Stimulated activated naive CD4-positive, alpha-beta T cell treated with Interleukin-2 at 50 U/mL for 16 hours (primary cell): ENCODE data around the gene TRABD2A.

Experiments
- DNase-seq: peaks from one replicate; lab custom pipeline; 2025; lab: John Stamatoyannopoulos, UW

Gene TRABD2A

GRCh38 chr2:84850471-84850870, 30.4 kb downstream of the TRABD2A start:
- no peak for DNase-seq

- peak; percentile 21 for DNase-seq
Observed at GRCh38 chr2:84849271-84849952, 31.5 kb downstream of the TRABD2A start.

- no peak for DNase-seq
Observed at GRCh38 chr2:84847326-84848050, 33.4 kb downstream of the TRABD2A start.

- no peak for DNase-seq
Observed at GRCh38 chr2:84846741-84847142, 34.1 kb downstream of the TRABD2A start.

GRCh38 chr2:84846041-84846663, 34.7 kb downstream of the TRABD2A start:
- DNase-seq: no peak

GRCh38 chr2:84844141-84844540, 36.7 kb downstream of the TRABD2A start:
- DNase-seq: no peak

GRCh38 chr2:84841577-84841976, 39.3 kb downstream of the TRABD2A start:
- DNase-seq: no peak

- no peak for DNase-seq
Observed at GRCh38 chr2:84840306-84840705, 40.6 kb downstream of the TRABD2A start.

- DNase-seq: no peak
Observed at GRCh38 chr2:84839851-84840250, 41.0 kb downstream of the TRABD2A start.

- no peak for DNase-seq
Observed at GRCh38 chr2:84838434-84839145, 42.3 kb downstream of the TRABD2A start.

GRCh38 chr2:84836215-84836614, 44.7 kb downstream of the TRABD2A start:
- no peak for DNase-seq

- no peak for DNase-seq
Observed at GRCh38 chr2:84833481-84834150, 47.3 kb downstream of the TRABD2A start.

- DNase-seq: no peak
Observed at GRCh38 chr2:84832772-84833461, 48.0 kb downstream of the TRABD2A start.

- DNase-seq: no peak
Observed at GRCh38 chr2:84830758-84831500, 50.0 kb downstream of the TRABD2A start.

- no peak for DNase-seq
Observed at GRCh38 chr2:84830095-84830494, 50.8 kb downstream of the TRABD2A start.

GRCh38 chr2:84829693-84830092, 51.2 kb downstream of the TRABD2A start:
- DNase-seq: no peak

- DNase-seq: no peak
Observed at GRCh38 chr2:84827978-84828575, 52.8 kb downstream of the TRABD2A start.

- no peak for DNase-seq
Observed at GRCh38 chr2:84823788-84824187, 57.1 kb downstream of the TRABD2A start.

- DNase-seq: no peak
Observed at GRCh38 chr2:84823229-84823628, 57.7 kb downstream of the TRABD2A start.

GRCh38 chr2:84821806-84822205, 59.1 kb downstream of the TRABD2A start:
- no peak for DNase-seq
